ENCODE results near the gene EZH2. TPM values are rescaled to one million over a fixed set of nuclear protein-coding genes. Genes with fewer than 3 reads are reported as not detected.
A peak's percentile ranks its signal among the peaks of the same experiment; 100 is the strongest.

The EZH2 gene
- 1 to 10 TPM in 8 of 9 donors, under 1 TPM in 1; 0.82 to 5.4 (median 1.3) TPM for total RNA-seq
- 1 to 10 TPM in 1 of 2 donors, under 1 TPM in 1; 0.61 to 2.6 TPM for polyA plus RNA-seq
- long read RNA-seq, donor 1, partial matches to known transcripts = 0 of 1 reads
- long read RNA-seq, donor 1, other reads (novel, unspliced or antisense) = 0 of 1 reads
- long read RNA-seq, donor 2, partial matches to known transcripts = 0 of 2 reads
- long read RNA-seq, donor 2, other reads (novel, unspliced or antisense) = 1 of 2 reads
- long read RNA-seq, donor 3, partial matches to known transcripts = 0 of 1 reads
- long read RNA-seq, donor 3, other reads (novel, unspliced or antisense) = 0 of 1 reads

GRCh38 chr7:148884049-148884298 lies at the start of gene EZH2:
Gene EZH2, minus strand, starts transcription at chr7:148884291. Its CDS starts 36,993 bp downstream, at chr7:148847298.
- DNase-seq (no peak), ATAC-seq (no peak)
- intact Hi-C loops (cut with DNase I) = loop anchor here in 8 of 10 donors (2.0 to 10.0 kb wide), 10 partner anchors 53 to 319 kb away; partner anchors contain the start of gene CUL1 (in 2 of the 8)
- no peaks in the 10 kb centered on the region for H3K27me3 ChIP-seq
- TF ChIP-seq, protein P1, sequence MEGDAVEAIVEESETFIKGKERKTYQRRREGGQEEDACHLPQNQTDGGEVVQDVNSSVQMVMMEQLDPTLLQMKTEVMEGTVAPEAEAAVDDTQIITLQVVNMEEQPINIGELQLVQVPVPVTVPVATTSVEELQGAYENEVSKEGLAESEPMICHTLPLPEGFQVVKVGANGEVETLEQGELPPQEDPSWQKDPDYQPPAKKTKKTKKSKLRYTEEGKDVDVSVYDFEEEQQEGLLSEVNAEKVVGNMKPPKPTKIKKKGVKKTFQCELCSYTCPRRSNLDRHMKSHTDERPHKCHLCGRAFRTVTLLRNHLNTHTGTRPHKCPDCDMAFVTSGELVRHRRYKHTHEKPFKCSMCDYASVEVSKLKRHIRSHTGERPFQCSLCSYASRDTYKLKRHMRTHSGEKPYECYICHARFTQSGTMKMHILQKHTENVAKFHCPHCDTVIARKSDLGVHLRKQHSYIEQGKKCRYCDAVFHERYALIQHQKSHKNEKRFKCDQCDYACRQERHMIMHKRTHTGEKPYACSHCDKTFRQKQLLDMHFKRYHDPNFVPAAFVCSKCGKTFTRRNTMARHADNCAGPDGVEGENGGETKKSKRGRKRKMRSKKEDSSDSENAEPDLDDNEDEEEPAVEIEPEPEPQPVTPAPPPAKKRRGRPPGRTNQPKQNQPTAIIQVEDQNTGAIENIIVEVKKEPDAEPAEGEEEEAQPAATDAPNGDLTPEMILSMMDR (IDR thresholded peaks at IDR 0.05) = no peak
- no peak for TF ChIP-seq POLR2A (IDR thresholded peaks at IDR 0.05)
- peak within 1 kb of the TSS; percentile 77 to 98 (median 92) for H3K27ac ChIP-seq
- H3K4me1 ChIP-seq = peaks cover 0 to 17% (median 4%) of the 10 kb centered on the region in 12 donors
- peak within 1 kb of the TSS; percentile 65 to 99 (median 93) for H3K4me3 ChIP-seq
- WGBS, 4 donors = 0 to 1% (median 0%) methylated on average over 26 to 50 of the region's 50 CpGs; no CpG with 5 or more reads in 1 of the 4 donors
- no peaks in the 10 kb centered on the region for H3K36me3 ChIP-seq
- H3K9me3 ChIP-seq = no peaks in the 10 kb centered on the region

DNA sequence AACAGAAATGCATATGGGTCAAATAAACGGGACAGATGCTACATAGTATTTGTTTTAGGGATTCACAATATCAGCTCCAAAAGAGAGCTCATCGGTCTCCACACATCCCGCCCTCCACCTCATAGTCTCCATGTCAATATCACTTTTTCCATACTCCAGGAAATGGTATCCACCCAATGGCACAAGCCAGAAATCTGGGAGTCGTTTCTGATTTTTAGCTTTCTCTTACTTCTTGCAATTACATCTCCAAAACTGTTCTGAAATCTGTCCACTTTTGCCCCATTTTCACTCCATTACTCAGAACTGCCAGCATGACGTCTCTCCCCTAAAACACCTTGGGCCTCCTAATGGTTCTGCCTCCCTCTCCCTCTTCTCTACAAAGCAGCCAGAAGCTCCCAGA lies 47.4 kb upstream of the EZH2 start:
- Histone ChIP-seq H3K27ac (no peak overlapping the region), H3K27me3 (no peaks in the 10 kb centered on the region), H3K9me3 (no peaks in the 10 kb centered on the region), H3K4me3 (no peak overlapping the region), H3K36me3 (no peaks in the 10 kb centered on the region), H3K4me1 (peaks cover 0 to 3% (median 0%) of the 10 kb centered on the region in 12 donors)
- TF ChIP-seq, protein P1 (IDR thresholded peaks at IDR 0.05) = no peak
- TF ChIP-seq POLR2A (IDR thresholded peaks at IDR 0.05) = no peak
- ATAC-seq (no peak), DNase-seq (no peak)
- intact Hi-C loops (cut with DNase I) = no loop called here
- WGBS, 4 donors = 74 to 83% (median 77%) methylated on average over 5 of the region's 5 CpGs

DNA sequence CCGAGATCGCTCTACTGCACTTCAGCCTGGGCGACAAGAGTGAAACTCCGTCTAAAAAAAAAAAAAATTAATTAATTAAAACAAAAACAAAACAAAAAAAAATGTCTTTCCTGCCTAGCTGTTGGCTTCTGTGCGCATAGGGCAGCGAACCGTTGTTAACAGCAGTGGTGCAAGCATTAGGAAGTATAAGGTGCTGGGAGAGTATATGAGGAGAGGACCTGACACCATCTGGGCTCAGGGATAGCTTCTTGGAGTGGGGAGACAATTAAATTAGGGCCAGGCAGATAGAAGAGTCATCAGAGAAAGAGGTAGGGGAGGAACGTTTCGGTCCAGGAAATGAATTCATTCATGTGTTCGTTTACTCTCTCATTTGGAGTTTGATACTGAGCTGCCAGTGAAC lies 46.2 kb upstream of the EZH2 start:
- DNase-seq = no peak
- 76 to 86% (median 81%) methylated on average over 10 of the region's 10 CpGs for WGBS, 4 donors
- H3K27me3 ChIP-seq = no peaks in the 10 kb centered on the region
- H3K9me3 ChIP-seq = no peaks in the 10 kb centered on the region
- no peak for ATAC-seq
- TF ChIP-seq, protein P1 (IDR thresholded peaks at IDR 0.05) = no peak
- no peak for TF ChIP-seq POLR2A (IDR thresholded peaks at IDR 0.05)
- intact Hi-C loops (cut with DNase I) = no loop called here
- peaks cover 0 to 3% (median 0%) of the 10 kb centered on the region in 12 donors for H3K4me1 ChIP-seq
- H3K36me3 ChIP-seq = no peaks in the 10 kb centered on the region
- no peak overlapping the region for H3K27ac ChIP-seq
- no peak overlapping the region for H3K4me3 ChIP-seq

DNA sequence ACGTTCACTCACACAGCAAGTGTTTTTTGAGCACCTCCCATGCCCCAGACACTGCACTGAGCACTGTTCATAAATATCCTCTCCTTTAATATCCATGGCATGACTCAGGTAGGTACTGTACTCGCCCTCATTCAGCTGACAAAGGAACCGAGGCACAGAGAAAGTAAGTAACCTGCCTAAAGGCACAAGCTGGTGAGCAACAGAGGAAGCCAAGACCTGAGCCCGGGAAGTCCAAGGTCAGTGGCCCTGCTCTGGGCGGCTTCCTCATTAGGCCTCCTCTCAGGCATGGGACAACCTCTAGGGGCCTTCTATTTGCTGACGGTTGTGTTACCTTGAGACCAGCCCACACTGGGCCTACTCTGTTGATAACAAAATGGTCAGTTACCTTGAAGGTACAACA lies 45.1 kb upstream of the EZH2 start:
- DNase-seq = no peak
- no peak for ATAC-seq
- no peak for TF ChIP-seq POLR2A (IDR thresholded peaks at IDR 0.05)
- TF ChIP-seq, protein P1 (IDR thresholded peaks at IDR 0.05) = no peak
- H3K4me3 ChIP-seq = no peak overlapping the region
- WGBS, 4 donors = 86 to 96% (median 92%) methylated on average over 6 of the region's 6 CpGs
- no peak overlapping the region for H3K27ac ChIP-seq
- peaks cover 0 to 3% (median 0%) of the 10 kb centered on the region in 12 donors for H3K4me1 ChIP-seq
- H3K27me3 ChIP-seq = no peaks in the 10 kb centered on the region
- intact Hi-C loops (cut with DNase I) = no loop called here
- H3K9me3 ChIP-seq = no peaks in the 10 kb centered on the region
- H3K36me3 ChIP-seq = no peaks in the 10 kb centered on the region

Measured in heart left ventricle (tissue), 16 donors.